Vagina (tissue), 2 donors: Measurements from ENCODE around the gene GPR63.

Experiments
- POLR2AphosphoS5 ChIP-seq, 2 donors: sonication (generic); formaldehyde crosslinking; IDR thresholded peaks; one replicate each; pipeline ENCODE4 v1.9.0; 2017; ENCODE audit warnings: antibody characterized with exemption in 2 of 2, mild to moderate bottlenecking in 2 of 2, low read depth in 1 of 2; ENCODE audit not compliant: insufficient read depth in 1 of 2
- TF ChIP-seq, protein P1 (sequence below), 3 experiments: fragments of 450-650 bp in 2 of 3; fragments of 200-600 bp in 1 of 3; sonication (generic) in 1 of 3; IDR thresholded peaks; one replicate each; pipeline ENCODE4 v1.5.1; 2017 to 2019; ENCODE audit warnings: antibody characterized with exemption in 3 of 3, mild to moderate bottlenecking in 2 of 3, moderate library complexity in 2 of 3

DNA sequence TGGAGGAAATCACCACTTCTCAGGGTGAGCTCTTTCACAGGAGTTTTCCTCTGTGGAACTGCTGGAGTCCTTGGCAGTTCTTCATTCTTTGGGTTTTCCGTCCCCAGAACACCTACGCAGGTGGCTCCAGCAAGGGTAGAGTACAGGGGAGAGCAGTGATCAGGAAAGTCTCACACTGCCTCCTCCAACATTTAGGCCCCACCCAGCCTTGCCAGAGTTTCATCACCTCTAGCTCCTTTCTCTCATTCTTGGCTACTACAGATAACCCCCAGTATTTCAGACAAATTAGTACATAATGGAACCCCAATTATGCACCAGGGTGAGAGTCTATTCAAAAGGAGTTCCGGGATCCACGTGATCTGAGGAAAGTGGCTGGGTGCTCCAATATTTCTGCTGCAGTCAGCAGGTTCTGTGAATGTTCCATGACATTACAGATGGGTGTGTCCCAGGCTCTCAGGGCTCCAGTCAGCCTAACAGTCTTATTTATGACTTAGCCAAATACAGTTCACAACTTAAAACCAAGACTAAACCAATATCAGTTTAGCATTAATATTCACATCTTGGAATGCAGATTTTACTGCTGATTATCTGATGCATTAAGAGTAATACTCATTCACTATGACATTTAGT, 44.6 kb downstream of the GPR63 start:
- no peak for TF ChIP-seq POLR2AphosphoS5 (IDR thresholded peaks at IDR 0.05; ENCODE audit: insufficient read depth in 1 of 2, low read depth in 1 of 2)
- TF ChIP-seq, protein P1, sequence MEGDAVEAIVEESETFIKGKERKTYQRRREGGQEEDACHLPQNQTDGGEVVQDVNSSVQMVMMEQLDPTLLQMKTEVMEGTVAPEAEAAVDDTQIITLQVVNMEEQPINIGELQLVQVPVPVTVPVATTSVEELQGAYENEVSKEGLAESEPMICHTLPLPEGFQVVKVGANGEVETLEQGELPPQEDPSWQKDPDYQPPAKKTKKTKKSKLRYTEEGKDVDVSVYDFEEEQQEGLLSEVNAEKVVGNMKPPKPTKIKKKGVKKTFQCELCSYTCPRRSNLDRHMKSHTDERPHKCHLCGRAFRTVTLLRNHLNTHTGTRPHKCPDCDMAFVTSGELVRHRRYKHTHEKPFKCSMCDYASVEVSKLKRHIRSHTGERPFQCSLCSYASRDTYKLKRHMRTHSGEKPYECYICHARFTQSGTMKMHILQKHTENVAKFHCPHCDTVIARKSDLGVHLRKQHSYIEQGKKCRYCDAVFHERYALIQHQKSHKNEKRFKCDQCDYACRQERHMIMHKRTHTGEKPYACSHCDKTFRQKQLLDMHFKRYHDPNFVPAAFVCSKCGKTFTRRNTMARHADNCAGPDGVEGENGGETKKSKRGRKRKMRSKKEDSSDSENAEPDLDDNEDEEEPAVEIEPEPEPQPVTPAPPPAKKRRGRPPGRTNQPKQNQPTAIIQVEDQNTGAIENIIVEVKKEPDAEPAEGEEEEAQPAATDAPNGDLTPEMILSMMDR (IDR thresholded peaks at IDR 0.05): no peak
